ENCODE results near the gene FTO. TPM values are rescaled to one million over a fixed set of nuclear protein-coding genes. Genes with fewer than 3 reads are reported as not detected.

The FTO gene
- total and polyA plus RNA-seq, 2 of the 13 experiments (the other 11 are each of a cell fraction or from before 2014, with no cell fraction given) = 41.6 to 55.8 TPM

GRCh38 chr16:54165174-54165911 lies 461.4 kb downstream of the FTO start (continued):
- TF ChIP-seq ZNF781 (CRISPR knock-in tag; IDR thresholded peaks at IDR 0.05; ENCODE audit: borderline replicate concordance, not compliant biosample characterization) (no peak), PRPF4 (IDR thresholded peaks at IDR 0.05; ENCODE audit: low read depth, low read length, poor library complexity, severe bottlenecking) (no peak), ZNF552 (CRISPR knock-in tag; IDR thresholded peaks at IDR 0.05; ENCODE audit: borderline replicate concordance) (no peak), GTF3A (CRISPR knock-in tag; conservative IDR thresholded peaks at IDR 0.05) (no peak), ZBTB4 (CRISPR knock-in tag; IDR thresholded peaks at IDR 0.05; ENCODE audit: borderline replicate concordance) (peak; percentile 97), THYN1 (CRISPR knock-in tag; IDR thresholded peaks at IDR 0.05; ENCODE audit: borderline replicate concordance, low read depth) (no peak), ZNF816 (CRISPR knock-in tag; IDR thresholded peaks at IDR 0.05; ENCODE audit: borderline replicate concordance) (0 out of 2 replicates have a peak, but pooled peaks have one; percentile 32), EZH2 (conservative IDR thresholded peaks at IDR 0.05; ENCODE audit: low read depth, low read length) (no peak), SOX6 (IDR thresholded peaks at IDR 0.05) (no peak), SOX6 (CRISPR knock-in tag; IDR thresholded peaks at IDR 0.05) (peak; percentile 95), MLLT10 (CRISPR knock-in tag; IDR thresholded peaks at IDR 0.05) (no peak), ZNF720 (CRISPR knock-in tag; IDR thresholded peaks at IDR 0.05) (no peak), PCBP2 (optimal IDR thresholded peaks at IDR 0.05; ENCODE audit: low read depth, low read length, poor library complexity, severe bottlenecking) (no peak), BCL3 (CRISPR knock-in tag; IDR thresholded peaks at IDR 0.05) (no peak), PHB2 (IDR thresholded peaks at IDR 0.05; ENCODE audit: partially characterized antibody) (no peak), NFKB2 (CRISPR knock-in tag; IDR thresholded peaks at IDR 0.05; ENCODE audit: borderline replicate concordance) (peak; percentile 75; the same call in 1 of the 2 replicates), ZNF260 (CRISPR knock-in tag; IDR thresholded peaks at IDR 0.05; ENCODE audit: borderline replicate concordance, low read depth) (no peak), ZNF281 (CRISPR knock-in tag; IDR thresholded peaks at IDR 0.05; ENCODE audit: borderline replicate concordance) (peak; percentile 79; the same call in 1 of the 2 replicates), HIVEP1 (CRISPR knock-in tag; IDR thresholded peaks at IDR 0.05) (0 out of 2 replicates have a peak, but pooled peaks have one; percentile 69), ZNF670 (CRISPR knock-in tag; IDR thresholded peaks at IDR 0.05; ENCODE audit: borderline replicate concordance) (peak; percentile 83; the same call in 1 of the 2 replicates), ZNF678 (CRISPR knock-in tag; IDR thresholded peaks at IDR 0.05) (no peak)
